AG04449 (cell line): Measurements from ENCODE around the gene ZBTB5.
"Not testable (repeated sequence)": the region's sequence is repeated elsewhere in the genome, so short reads cannot be mapped to it uniquely, and the experiment has no call there.

Experiments
- CTCF ChIA-PET: fragments of 350-600 bp; formaldehyde crosslinking; extraction: SDS; loops from one replicate; lab custom pipeline; 2021; ENCODE audit warnings: antibody characterized with exemption; lab: Yijun Ruan, JAX
- POLR2A ChIA-PET: fragments of 400-600, 350-600 bp; formaldehyde crosslinking; extraction: SDS; loops from one replicate; lab custom pipeline; 2020; ENCODE audit warnings: antibody characterized with exemption, inconsistent platforms; lab: Yijun Ruan, JAX
- DNase-seq: peaks from one replicate; pipeline ENCODE4 v3.0.0-alpha.2; 2010; ENCODE audit warnings: low read depth, low spot score
- H3K4me3 ChIP-seq: 2 replicates; pipeline ENCODE4 v1.5.1; 2011; ENCODE audit warnings: low read depth, mild to moderate bottlenecking, control low read depth, low read length
- CTCF ChIP-seq: IDR thresholded peaks from one replicate; pipeline ENCODE4 v1.5.1; 2011; ENCODE audit warnings: mild to moderate bottlenecking, moderate library complexity, low read length, control low read depth, inconsistent platforms; ENCODE audit not compliant: insufficient read depth; ENCODE audit errors: missing control alignments

ZBTB5 gene

GRCh38 chr9:37465249-37466036 is at the start of gene ZBTB5:
Gene ZBTB5 (minus strand): TSS chr9:37465450. CDS start chr9:37442551, 22,899 bp downstream.
- no peak for TF ChIP-seq CTCF
- peak within 1 kb of the TSS; percentile 99 for H3K4me3 ChIP-seq
- ChIA-PET POLR2A (interaction anchor here (0.6 to 1.3 kb wide), 6 partner anchors 21 to 500 kb away, joined by 3 to 5 read pairs (median 4); partner anchors contain the start of genes GRHPR and POLR1E), CTCF (interaction anchor here (1.5 kb wide), 1 partner anchor 16 kb away, joined by 6 read pairs; no protein-coding TSS in a partner anchor)
- DNase-seq: peak; percentile 100

GRCh38 chr9:37514999-37515398 is 49.7 kb upstream of the ZBTB5 start:
- ChIA-PET CTCF (no interaction called here), POLR2A (no interaction called here)

GRCh38 chr9:37514415-37514814 is 49.2 kb upstream of the ZBTB5 start:
- CTCF ChIA-PET, DNase-seq, POLR2A ChIA-PET, H3K4me3 ChIP-seq: not testable (repeated sequence)

More at GRCh38 chr9:37514999-37515398, 49.7 kb upstream of the ZBTB5 start:
- no peak for DNase-seq
- TF ChIP-seq CTCF: no peak
- no peak overlapping the region for H3K4me3 ChIP-seq

- ChIA-PET POLR2A (no interaction called here), CTCF (interaction anchor here (1.4 kb wide), 1 partner anchor 31 kb away, joined by 4 read pairs; no protein-coding TSS in a partner anchor)
- H3K4me3 ChIP-seq: no peak overlapping the region
- no peak for TF ChIP-seq CTCF
- no peak for DNase-seq
Measured at GRCh38 chr9:37512437-37512836, 47.2 kb upstream of the ZBTB5 start.

GRCh38 chr9:37511016-37512010 is 46.1 kb upstream of the ZBTB5 start:
- ChIA-PET POLR2A (no interaction called here), CTCF (interaction anchor here (1.4 kb wide), 1 partner anchor 30 kb away, joined by 4 read pairs; no protein-coding TSS in a partner anchor)
- DNase-seq: no peak
- peak; percentile 27 for TF ChIP-seq CTCF
- no peak overlapping the region for H3K4me3 ChIP-seq

- CTCF ChIA-PET, DNase-seq, POLR2A ChIA-PET: not testable (repeated sequence)
Measured at GRCh38 chr9:37510053-37510452, 44.8 kb upstream of the ZBTB5 start.

More at GRCh38 chr9:37510053-37510452, 44.8 kb upstream of the ZBTB5 start:
- H3K4me3 ChIP-seq: not testable (repeated sequence)
